K562 (cell line): ENCODE measurements around the gene TP53BP2. TPM values are rescaled to one million over a fixed set of nuclear protein-coding genes. Genes with fewer than 3 reads are reported as not detected.

Experiments used
- ATAC-seq: fragments of 200-7000 bp; cut with Tn5 transposase; 3 replicates; pipeline ENCODE4 v1.9.1; 2020; ENCODE audit warnings: moderate library complexity
- BruUV-seq: library from RNA; stranded (reverse); fragments of 400-500 nt; replicated peaks from 2 replicates; lab custom pipeline; 2021; lab: Mats Ljungman, UMichigan
- CTCF ChIA-PET: fragments of 300-600 bp; formaldehyde crosslinking; extraction: SDS; loops from one replicate; lab custom pipeline; 2021; ENCODE audit warnings: low intra/inter-chr PET ratio; lab: Yijun Ruan, JAX
- POLR2A ChIA-PET: fragments of 300-600, 350-650 bp; sonication (Branson Sonifier 250); formaldehyde crosslinking; extraction: SDS; loops from one replicate; lab custom pipeline; 2021; ENCODE audit warnings: antibody characterized with exemption, inconsistent platforms; lab: Yijun Ruan, JAX
- DNase-seq, 4 experiments: peaks; one replicate each; pipeline versions ENCODE4 v3.0.0 to v3.0.0-alpha.2; 2011 to 2018; ENCODE audit warnings: low spot score in 3 of 4, mixed read lengths in 3 of 4; ENCODE audit errors: extremely low read depth in 1 of 4
- FAIRE-seq: peaks from 2 replicates; lab custom pipeline; 2011; peaks lifted over from hg19 to GRCh38; lab: Jason Lieb, UNC
- H2AFZ ChIP-seq: 2 replicates; pipeline ENCODE4 v1.6.0; 2011; ENCODE audit warnings: low read depth, low read length, control low read depth, inconsistent platforms
- H3K27ac ChIP-seq: fragments of 200-600 bp; 3 replicates; pipeline ENCODE4 v1.8.0; 2011; ENCODE audit warnings: low read depth, mild to moderate bottlenecking, control low read depth, inconsistent platforms, low read length, moderate library complexity, mixed read lengths; ENCODE audit errors: extremely low read depth
- H3K27me3 ChIP-seq, 2 experiments: fragments of 300-600 bp in 1 of 2; 2 replicates in 1 of 2; 3 replicates in 1 of 2; pipeline versions ENCODE4 v1.6.0 to v1.8.0; 2011; ENCODE audit warnings: inconsistent platforms in 2 of 2, low read length in 2 of 2, mild to moderate bottlenecking in 1 of 2, mixed read lengths in 1 of 2, moderate library complexity in 1 of 2; ENCODE audit not compliant: control insufficient read depth in 2 of 2, insufficient read depth in 2 of 2
- H3K36me3 ChIP-seq: fragments of 300-600 bp; 3 replicates; pipeline ENCODE4 v1.8.0; 2011; ENCODE audit warnings: mild to moderate bottlenecking, low read length, inconsistent platforms; ENCODE audit not compliant: control insufficient read depth, insufficient read depth
- H3K4me1 ChIP-seq, 2 experiments: fragments of 200-600 bp in 1 of 2; replicated peaks in 1 of 2; 2 replicates in 1 of 2; 3 replicates in 1 of 2; pipeline versions ENCODE4 v1.5.1 to v1.8.0; 2011; ENCODE audit warnings: inconsistent platforms in 2 of 2, low read length in 2 of 2, mild to moderate bottlenecking in 1 of 2, mixed read lengths in 1 of 2, moderate library complexity in 1 of 2; ENCODE audit not compliant: control insufficient read depth in 2 of 2, insufficient read depth in 2 of 2
- H3K4me2 ChIP-seq: 2 replicates; pipeline ENCODE4 v1.6.1; 2011; ENCODE audit warnings: low read length, control low read depth, inconsistent platforms, mixed read lengths; ENCODE audit not compliant: insufficient read depth
- H3K4me3 ChIP-seq: fragments of 200-600 bp; sonication (generic), shearing (Covaris generic); 2 replicates; pipeline ENCODE4 v1.5.1; 2016; ENCODE audit warnings: control low read depth, inconsistent platforms
- H3K79me2 ChIP-seq: fragments of 200-600 bp; 3 replicates; pipeline ENCODE4 v1.8.0; 2011; ENCODE audit warnings: low read length, inconsistent platforms; ENCODE audit not compliant: control insufficient read depth, insufficient read depth
- H3K9ac ChIP-seq, 2 experiments: 2 replicates each; pipeline versions ENCODE4 v1.6.0 to v1.6.1; 2011; ENCODE audit warnings: low read depth in 2 of 2, low read length in 2 of 2, control low read depth in 1 of 2, inconsistent platforms in 1 of 2, mild to moderate bottlenecking in 1 of 2, mixed read lengths in 1 of 2; ENCODE audit not compliant: insufficient read depth in 1 of 2
- H3K9me1 ChIP-seq: one replicate; pipeline ENCODE4 v1.6.0; 2011; ENCODE audit warnings: inconsistent platforms, mild to moderate bottlenecking, low read length, moderate library complexity; ENCODE audit not compliant: control insufficient read depth, insufficient read depth
- H3K9me3 ChIP-seq: replicated peaks from 2 replicates; pipeline ENCODE4 v1.5.1; 2011; ENCODE audit warnings: low read depth, low read length, inconsistent platforms; ENCODE audit not compliant: control insufficient read depth, insufficient read depth
- H4K20me1 ChIP-seq: replicated peaks from 2 replicates; pipeline ENCODE4 v1.6.1; 2011; ENCODE audit warnings: low read length, inconsistent platforms, mixed read lengths; ENCODE audit not compliant: control insufficient read depth, insufficient read depth
- CHD4 ChIP-seq: fragments of 200-600 bp; sonication (generic); IDR thresholded peaks from 3 replicates; pipeline ENCODE4 v1.6.1; 2012; ENCODE audit warnings: low read depth, mild to moderate bottlenecking, mixed read lengths, low read length, inconsistent platforms; ENCODE audit not compliant: insufficient read depth, insufficient replicate concordance, poor library complexity, severe bottlenecking
- MAFF ChIP-seq: IDR thresholded peaks from 2 replicates; pipeline ENCODE4 v1.6.1; 2012; ENCODE audit warnings: low read length, improper control_type of control experiment
- MTF1 ChIP-seq: fragments of 250-450 bp; sonication (Bioruptor Pico); IDR thresholded peaks from 2 replicates; pipeline ENCODE4 v1.9.0; 2021; ENCODE audit warnings: moderate library complexity, mild to moderate bottlenecking, inconsistent platforms, borderline replicate concordance
- WGBS: fragments of 100-300 bp; shearing (Covaris generic); methylation state at CpG from one replicate; pipeline ENCODE4 v1.1.6; 2016; ENCODE audit warnings: low coverage, mixed read lengths; ENCODE audit not compliant: insufficient coverage; ENCODE audit errors: missing lambda C conversion rate; 5-methylcytosine and 5-hydroxymethylcytosine counted together
- in situ Hi-C: fragments of 300-500 bp; cut with MboI; formaldehyde crosslinking; loops from 4 replicates; pipeline ENCODE4 v1.15.0; 2018; ENCODE audit warnings: inconsistent platforms, mixed read lengths
- intact Hi-C: fragments of 100-400 bp; cut with micrococcal nuclease; formaldehyde crosslinking; loops from 2 replicates; pipeline ENCODE4 v1.14.2; 2022
- polyA plus RNA-seq, 8 experiments: library from polyadenylated mRNA; depleted of rRNA in 4 of 8; stranded (reverse) in 5 of 8; unstranded in 3 of 8; fragments of >200 nt; fragmentation: Nextera tagmentation in 2 of 8; fragmentation: Illumina TruSeq in 1 of 8; extraction: Ambion mirVana in 2 of 8; extraction: Trizol in 1 of 8; gene quantifications; 2 replicates each; pipeline versions ENCODE4 v1.2.1 to v1.2.3, GENCODE V29; 2011 to 2014; ENCODE audit warnings: inconsistent platforms in 1 of 8, missing spikeins in 1 of 8
- total RNA-seq, 7 experiments: library from RNA; depleted of rRNA in 6 of 7; stranded (reverse); fragments of >200 nt in 6 of 7; fragmentation: Illumina TruSeq in 2 of 7; extraction: Trizol in 2 of 7; gene quantifications; 2 replicates each; pipeline versions ENCODE4 v1.2.1 to v1.2.3, GENCODE V29; 2011 to 2021; ENCODE audit warnings: low replicate concordance in 1 of 7
- TF ChIP-seq, protein P1 (sequence below), 2 experiments: fragments of 450-650 bp; conservative IDR thresholded peaks; 2 replicates each; pipeline ENCODE4 v1.6.1; 2017; ENCODE audit warnings: mild to moderate bottlenecking in 2 of 2, moderate library complexity in 2 of 2

Gene TP53BP2
- total and polyA plus RNA-seq, 9 of the 15 experiments (the other 6 are each of a cell fraction or from before 2014, with no cell fraction given): 17.0 to 69.6 (median 40.1) TPM

DNA sequence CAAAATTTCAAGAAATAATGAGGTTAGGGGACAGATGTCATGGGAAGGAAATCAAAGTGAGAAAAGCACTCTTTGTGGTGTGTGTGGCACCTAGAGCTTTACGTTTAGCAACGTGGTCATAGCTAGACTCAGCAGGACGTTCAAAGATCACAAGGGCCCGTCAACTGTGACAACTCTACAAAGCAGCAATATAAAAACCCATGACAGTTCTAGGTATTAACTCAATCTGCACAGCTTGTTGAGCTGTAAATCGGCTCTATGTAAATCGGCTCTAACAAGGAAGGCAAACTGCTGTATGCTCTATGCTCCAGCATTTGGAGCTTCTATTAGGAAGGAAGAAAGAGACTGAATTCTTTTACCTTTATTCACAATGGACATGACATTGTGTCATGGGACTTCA lies 64.8 kb downstream of the TP53BP2 start (continued):
- no peak for TF ChIP-seq MTF1 (CRISPR knock-in tag)
- TF ChIP-seq CHD4: no peak
- TF ChIP-seq, protein P1, sequence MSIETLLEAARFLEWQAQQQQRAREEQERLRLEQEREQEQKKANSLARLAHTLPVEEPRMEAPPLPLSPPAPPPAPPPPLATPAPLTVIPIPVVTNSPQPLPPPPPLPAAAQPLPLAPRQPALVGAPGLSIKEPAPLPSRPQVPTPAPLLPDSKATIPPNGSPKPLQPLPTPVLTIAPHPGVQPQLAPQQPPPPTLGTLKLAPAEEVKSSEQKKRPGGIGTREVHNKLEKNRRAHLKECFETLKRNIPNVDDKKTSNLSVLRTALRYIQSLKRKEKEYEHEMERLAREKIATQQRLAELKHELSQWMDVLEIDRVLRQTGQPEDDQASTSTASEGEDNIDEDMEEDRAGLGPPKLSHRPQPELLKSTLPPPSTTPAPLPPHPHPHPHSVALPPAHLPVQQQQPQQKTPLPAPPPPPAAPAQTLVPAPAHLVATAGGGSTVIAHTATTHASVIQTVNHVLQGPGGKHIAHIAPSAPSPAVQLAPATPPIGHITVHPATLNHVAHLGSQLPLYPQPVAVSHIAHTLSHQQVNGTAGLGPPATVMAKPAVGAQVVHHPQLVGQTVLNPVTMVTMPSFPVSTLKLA (conservative IDR thresholded peaks at IDR 0.05): no peak

DNA sequence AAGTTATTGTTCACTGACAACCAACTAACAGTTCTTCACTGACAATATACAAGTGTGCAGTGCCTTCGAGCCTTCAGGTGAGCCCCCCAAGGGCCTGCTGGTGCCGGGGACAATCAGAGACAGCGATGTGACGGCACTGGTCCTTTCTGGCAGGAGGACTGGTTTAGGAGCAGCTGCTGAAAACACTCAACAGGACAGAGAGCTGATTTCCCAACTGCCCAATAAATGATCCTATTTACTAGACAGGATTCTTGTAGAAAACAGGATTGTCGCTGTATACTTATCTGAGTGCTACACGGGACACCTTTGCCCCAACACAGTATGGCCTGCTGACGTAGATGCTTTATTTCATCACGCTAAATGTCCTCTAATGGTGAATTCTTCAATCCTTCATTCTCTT lies 65.4 kb downstream of the TP53BP2 start:
- POLR2A ChIA-PET: interaction anchor here (0.9 to 4.3 kb wide), 4 partner anchors 10 to 587 kb away, joined by 3 to 36 read pairs (median 4); no protein-coding TSS in a partner anchor
- H3K27ac ChIP-seq: no peak overlapping the region
- in situ Hi-C loops: no loop called here
- peaks cover 91% of the 10 kb centered on the region for H3K36me3 ChIP-seq
- TF ChIP-seq MAFF: no peak
- H3K27me3 ChIP-seq: no peaks in the 10 kb centered on the region
- no TSS peak for BruUV-seq
- peaks cover 15 to 27% of the 10 kb centered on the region in 2 experiments for H3K4me1 ChIP-seq
- intact Hi-C loops: no loop called here
- FAIRE-seq: no peak
- H3K9me1 ChIP-seq: no peaks in the 10 kb centered on the region
- H3K9me3 ChIP-seq: no peaks in the 10 kb centered on the region
- CTCF ChIA-PET: no interaction called here
- H3K79me2 ChIP-seq: peaks cover 29% of the 10 kb centered on the region
- no peak overlapping the region for H2AFZ ChIP-seq
- H3K9ac ChIP-seq: no peak overlapping the region
- WGBS: over 99% methylated on average over 8 of the region's 8 CpGs
- no peak for ATAC-seq
- no peak for DNase-seq
- no peak overlapping the region for H3K4me2 ChIP-seq
- no peak overlapping the region for H3K4me3 ChIP-seq
- H4K20me1 ChIP-seq: no peaks in the 10 kb centered on the region
